A673 (cell line): ENCODE data around the gene R3HDML. TPM values are rescaled to one million over a fixed set of nuclear protein-coding genes. Genes with fewer than 3 reads are reported as not detected.

Experiments used
- BruUV-seq: library from RNA; stranded (reverse); fragments of 400-500 nt; replicated peaks from 2 replicates; lab custom pipeline; 2021; lab: Mats Ljungman, UMichigan
- CTCF ChIA-PET: fragments of 300-600 bp; sonication (Branson Sonifier 250); formaldehyde crosslinking; loops from one replicate; lab custom pipeline; 2022; ENCODE audit warnings: antibody characterized with exemption; lab: Charles Lee
- POLR2A ChIA-PET: fragments of 300-600 bp; sonication (Branson Sonifier 250); formaldehyde crosslinking; loops from one replicate; lab custom pipeline; 2022; ENCODE audit warnings: antibody characterized with exemption; ENCODE audit not compliant: low non-redundant PET; lab: Charles Lee
- DNase-seq: peaks from one replicate; pipeline ENCODE4 v3.0.0-alpha.2; 2015; ENCODE audit warnings: low spot score
- H3K27ac ChIP-seq: fragments of 200-600 bp; sonication (generic); 2 replicates; pipeline ENCODE4 v1.5.1; 2016; ENCODE audit warnings: mixed run types, low read depth, mild to moderate bottlenecking, mixed read lengths, antibody characterized with exemption, low read length; ENCODE audit not compliant: poor library complexity, severe bottlenecking
- H3K27me3 ChIP-seq: fragments of 200-600 bp; sonication (generic); replicated peaks from 2 replicates; pipeline ENCODE4 v1.6.1; 2017; ENCODE audit warnings: mixed run types, low read depth, mild to moderate bottlenecking, mixed read lengths, antibody characterized with exemption, low read length; ENCODE audit not compliant: insufficient read depth, poor library complexity
- H3K36me3 ChIP-seq: fragments of 200-600 bp; sonication (generic); 2 replicates; pipeline ENCODE4 v1.6.1; 2016; ENCODE audit warnings: mixed run types, mild to moderate bottlenecking, mixed read lengths, antibody characterized with exemption, low read length; ENCODE audit not compliant: insufficient read depth, poor library complexity, severe bottlenecking
- H3K4me1 ChIP-seq: fragments of 200-600 bp; sonication (generic); 2 replicates; pipeline ENCODE4 v1.6.1; 2017; ENCODE audit warnings: mixed run types, mild to moderate bottlenecking, mixed read lengths, antibody characterized with exemption, low read length; ENCODE audit not compliant: insufficient read depth, poor library complexity, severe bottlenecking
- H3K4me3 ChIP-seq: fragments of 200-600 bp; sonication (generic); 2 replicates; pipeline ENCODE4 v1.5.1; 2016; ENCODE audit warnings: low read depth, mixed run types, mild to moderate bottlenecking, mixed read lengths, low read length; ENCODE audit not compliant: poor library complexity, severe bottlenecking
- H3K9me3 ChIP-seq: fragments of 200-600 bp; sonication (generic); 2 replicates; pipeline ENCODE4 v1.6.1; 2016; ENCODE audit warnings: mixed run types, low read depth, mild to moderate bottlenecking, mixed read lengths, antibody characterized with exemption, low read length; ENCODE audit not compliant: poor library complexity, severe bottlenecking
- CTCF ChIP-seq: fragments of 300-800, 200-600 bp; sonication (generic); conservative IDR thresholded peaks from 2 replicates; pipeline ENCODE4 v1.5.1; 2017; ENCODE audit warnings: low read depth, mild to moderate bottlenecking, antibody characterized with exemption, low read length, moderate library complexity, mixed read lengths
- EZH2 ChIP-seq: fragments of 200-600 bp; sonication (generic); IDR thresholded peaks from 2 replicates; pipeline ENCODE4 v1.6.1; 2017; ENCODE audit warnings: borderline replicate concordance, low read depth, mild to moderate bottlenecking, mixed read lengths, antibody characterized with exemption, low read length; ENCODE audit not compliant: poor library complexity, severe bottlenecking
- intact Hi-C: fragments of 100-400 bp; cut with micrococcal nuclease; formaldehyde crosslinking; loops from one replicate; pipeline ENCODE4 v1.10.0; 2022; ENCODE audit not compliant: unreplicated experiment
- total RNA-seq: library from RNA; stranded (reverse); gene quantifications from 2 replicates; pipeline ENCODE4 v1.2.3, GENCODE V29; 2021

Gene R3HDML
- total RNA-seq, 1 experiment from 2014 or later, result not detected

DNA sequence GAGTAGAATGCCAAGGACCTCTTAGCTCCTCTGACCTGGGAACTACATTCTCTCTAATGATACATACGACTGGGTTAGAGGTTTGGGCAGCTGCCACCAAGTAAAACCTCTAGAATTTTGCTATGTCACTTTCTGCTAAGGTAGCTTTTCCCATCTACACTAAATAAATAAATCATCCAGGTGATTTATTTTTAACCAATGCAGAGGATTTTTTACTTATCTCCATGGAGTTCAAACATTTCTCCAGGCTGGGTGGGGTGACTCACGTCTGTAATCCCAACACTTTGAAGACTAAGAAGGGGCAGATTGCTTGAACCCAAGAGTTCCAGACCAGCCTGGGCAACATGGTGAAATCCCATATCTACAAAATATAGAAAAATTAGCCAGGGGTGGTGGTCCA lies 45.8 kb downstream of the R3HDML start:
- no TSS peak for BruUV-seq

GRCh38 chr20:44384423-44385027 lies 47.7 kb downstream of the R3HDML start:
- H3K36me3 ChIP-seq, result no peaks in the 10 kb centered on the region
- H3K9me3 ChIP-seq, result no peaks in the 10 kb centered on the region
- no peak overlapping the region for H3K4me3 ChIP-seq
- no peak overlapping the region for H3K27ac ChIP-seq
- no peaks in the 10 kb centered on the region for H3K27me3 ChIP-seq
- H3K4me1 ChIP-seq, result no peaks in the 10 kb centered on the region
- intact Hi-C loops, result loop anchor here (1.0 to 5.0 kb wide), 3 partner anchors 226 to 348 kb away; no protein-coding TSS in a partner anchor
- no TSS peak for BruUV-seq
- TF ChIP-seq CTCF, result peak; percentile 98
- TF ChIP-seq EZH2, result no peak
- CTCF ChIA-PET, result interaction anchor here (0.6 to 1.3 kb wide), 5 partner anchors 75 to 267 kb away, joined by 4 to 7 read pairs (median 5); no protein-coding TSS in a partner anchor
- POLR2A ChIA-PET, result no interaction called here
- peak; percentile 75 for DNase-seq

More for the DNA sequence above, 45.8 kb downstream of the R3HDML start:
- H3K4me3 ChIP-seq, result no peak overlapping the region
- TF ChIP-seq CTCF (no peak), EZH2 (no peak)
- intact Hi-C loops, result no loop called here
- no peaks in the 10 kb centered on the region for H3K4me1 ChIP-seq
- no peaks in the 10 kb centered on the region for H3K36me3 ChIP-seq
- POLR2A ChIA-PET, result no interaction called here
- DNase-seq, result no peak
- no peak overlapping the region for H3K27ac ChIP-seq
- H3K9me3 ChIP-seq, result no peaks in the 10 kb centered on the region
- peaks cover 4% of the 10 kb centered on the region for H3K27me3 ChIP-seq
- CTCF ChIA-PET, result interaction anchor here (0.6 kb wide), 1 partner anchor 14 kb away, joined by 3 read pairs; no protein-coding TSS in a partner anchor

DNA sequence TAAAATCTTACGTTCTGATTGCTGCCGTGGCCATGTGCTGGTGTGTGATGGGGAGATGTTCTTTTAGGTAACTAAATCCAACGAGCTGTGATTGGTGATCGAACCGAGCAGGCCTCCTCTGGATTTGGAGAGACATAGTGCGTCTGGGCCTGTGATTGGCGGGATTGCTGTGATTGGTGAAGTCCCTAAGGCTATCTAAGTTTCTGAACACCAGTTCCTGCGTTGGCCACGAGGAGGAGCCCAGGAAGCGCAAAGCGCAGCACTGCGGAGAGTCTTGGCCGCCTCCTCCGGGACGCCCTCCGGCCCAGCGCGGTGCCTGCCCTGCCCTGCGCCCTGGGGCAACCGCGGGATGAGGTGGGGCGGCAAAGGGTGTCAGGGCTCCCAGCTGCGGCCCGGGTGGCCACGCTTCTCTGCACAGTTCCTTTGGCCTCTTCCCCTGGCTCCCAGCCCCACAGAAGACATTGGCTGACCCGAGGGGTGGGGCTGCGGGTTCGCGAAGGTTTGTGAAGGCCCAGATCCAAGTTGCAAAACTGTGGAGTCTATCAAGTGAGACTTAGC lies 51.7 kb downstream of the R3HDML start:
- CTCF ChIA-PET, result interaction anchor here (0.6 to 0.8 kb wide), 2 partner anchors 79 to 222 kb away, joined by 7 to 16 read pairs; no protein-coding TSS in a partner anchor
- no peaks in the 10 kb centered on the region for H3K4me1 ChIP-seq
- no peaks in the 10 kb centered on the region for H3K36me3 ChIP-seq
- no peaks in the 10 kb centered on the region for H3K27me3 ChIP-seq
- POLR2A ChIA-PET, result no interaction called here
- no peaks in the 10 kb centered on the region for H3K9me3 ChIP-seq
- BruUV-seq, result no TSS peak
- peak; percentile 89 for DNase-seq
- H3K4me3 ChIP-seq, result no peak overlapping the region
- H3K27ac ChIP-seq, result no peak overlapping the region
- intact Hi-C loops, result loop anchor here (2.0 to 5.0 kb wide), 3 partner anchors 72 to 344 kb away; no protein-coding TSS in a partner anchor
- TF ChIP-seq CTCF, result peak; percentile 84
- no peak for TF ChIP-seq EZH2
